Measurements from ENCODE around the gene CPA4.
A peak's percentile ranks its signal among the peaks of the same experiment; 100 is the strongest.

Gene CPA4

DNA sequence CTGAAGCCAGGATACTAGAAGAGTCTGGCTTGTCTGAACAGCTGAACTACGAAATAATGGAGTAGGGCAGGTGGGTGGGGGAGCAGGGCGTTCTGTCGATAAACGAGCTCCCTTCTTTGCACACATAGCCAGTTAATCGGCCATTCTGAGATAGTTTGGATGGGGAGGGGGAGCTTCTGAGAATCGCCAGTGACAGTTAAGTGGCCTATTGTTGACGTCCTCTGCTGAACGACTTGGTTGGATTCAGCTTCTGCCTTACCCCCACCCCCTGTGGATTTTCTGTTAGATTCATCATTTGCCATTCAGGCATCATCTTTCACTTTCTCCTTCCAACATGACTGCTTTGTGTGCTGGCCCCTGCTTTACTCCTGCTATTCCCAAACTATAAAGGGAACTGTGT, 52.2 kb downstream of the CPA4 start:
- DNase-seq (ENCODE audit: low spot score) = no peak

DNA sequence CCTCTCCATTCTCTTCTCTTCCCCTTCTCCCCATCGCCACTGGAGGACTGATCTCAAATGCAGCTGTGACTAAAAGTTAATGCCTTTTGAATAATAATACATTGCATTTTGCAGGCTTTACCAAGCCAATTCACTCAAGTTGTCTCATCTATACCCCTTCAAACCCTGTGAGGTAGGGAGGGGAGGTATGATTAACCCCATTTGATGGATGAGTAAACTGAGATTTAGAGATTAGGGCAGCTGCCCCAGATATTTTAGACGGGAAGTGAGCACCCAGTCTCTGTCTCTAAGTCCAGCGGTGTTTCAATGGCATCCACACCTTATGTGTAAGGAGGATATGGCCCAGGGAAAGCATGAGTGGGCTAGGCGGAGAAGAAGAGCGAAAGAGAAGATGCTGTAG, 52.8 kb downstream of the CPA4 start:
- no peak for DNase-seq (ENCODE audit: low spot score)

DNA sequence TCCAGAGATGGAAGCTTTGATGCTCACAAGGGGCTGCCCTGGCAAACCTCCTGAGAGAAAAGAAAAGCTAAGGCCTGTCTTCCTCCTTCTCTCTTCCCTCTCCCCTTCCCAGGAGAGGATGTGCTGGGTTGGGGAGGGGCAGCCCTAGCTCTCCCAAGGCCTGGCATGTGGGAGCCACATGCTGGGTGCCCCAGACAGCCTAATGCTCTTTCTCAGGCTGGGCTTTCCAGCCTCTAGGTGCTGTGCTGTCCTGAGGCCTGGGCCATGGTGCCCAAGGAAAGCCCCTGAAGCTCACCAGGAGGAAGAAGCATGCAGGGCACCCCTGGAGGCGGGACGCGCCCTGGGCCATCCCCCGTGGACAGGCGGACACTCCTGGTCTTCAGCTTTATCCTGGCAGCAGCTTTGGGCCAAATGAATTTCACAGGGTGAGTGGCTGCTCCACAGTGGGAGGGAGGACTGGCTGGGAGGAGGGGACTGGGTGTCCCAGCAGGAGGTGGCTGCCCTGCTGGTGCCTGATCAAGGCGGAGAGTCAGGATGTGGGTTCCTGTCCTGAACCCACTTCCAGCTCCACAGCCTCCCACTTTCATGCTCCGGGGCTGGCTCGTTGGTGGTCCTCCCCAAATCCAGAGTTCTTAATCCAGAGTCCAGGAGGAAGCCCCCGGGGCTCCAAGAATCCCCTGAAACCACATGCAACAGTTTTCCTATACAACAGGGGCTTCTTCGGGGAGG, 53.4 kb downstream of the CPA4 start:
- DNase-seq (ENCODE audit: low spot score) = no peak

DNA sequence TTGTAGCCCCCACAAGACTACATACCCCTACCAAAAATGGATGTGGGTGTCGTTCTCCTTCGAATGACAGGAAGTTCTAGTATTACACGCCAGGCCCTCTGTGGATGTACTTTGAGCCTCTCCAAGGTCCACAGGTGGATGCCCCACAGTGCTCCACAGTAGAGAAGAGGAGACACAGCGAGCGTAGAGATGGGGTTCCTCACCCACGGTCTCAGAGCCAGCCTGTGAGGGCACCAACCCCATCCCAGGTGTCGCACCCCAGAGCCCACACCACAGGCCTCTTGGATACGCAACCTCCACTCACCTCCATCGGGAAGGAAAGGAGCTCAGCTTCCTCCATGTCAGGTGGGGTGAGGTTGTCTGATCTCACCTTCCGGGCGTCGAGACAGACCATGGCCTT, 54.0 kb downstream of the CPA4 start:
- DNase-seq (ENCODE audit: low spot score) = no peak

DNA sequence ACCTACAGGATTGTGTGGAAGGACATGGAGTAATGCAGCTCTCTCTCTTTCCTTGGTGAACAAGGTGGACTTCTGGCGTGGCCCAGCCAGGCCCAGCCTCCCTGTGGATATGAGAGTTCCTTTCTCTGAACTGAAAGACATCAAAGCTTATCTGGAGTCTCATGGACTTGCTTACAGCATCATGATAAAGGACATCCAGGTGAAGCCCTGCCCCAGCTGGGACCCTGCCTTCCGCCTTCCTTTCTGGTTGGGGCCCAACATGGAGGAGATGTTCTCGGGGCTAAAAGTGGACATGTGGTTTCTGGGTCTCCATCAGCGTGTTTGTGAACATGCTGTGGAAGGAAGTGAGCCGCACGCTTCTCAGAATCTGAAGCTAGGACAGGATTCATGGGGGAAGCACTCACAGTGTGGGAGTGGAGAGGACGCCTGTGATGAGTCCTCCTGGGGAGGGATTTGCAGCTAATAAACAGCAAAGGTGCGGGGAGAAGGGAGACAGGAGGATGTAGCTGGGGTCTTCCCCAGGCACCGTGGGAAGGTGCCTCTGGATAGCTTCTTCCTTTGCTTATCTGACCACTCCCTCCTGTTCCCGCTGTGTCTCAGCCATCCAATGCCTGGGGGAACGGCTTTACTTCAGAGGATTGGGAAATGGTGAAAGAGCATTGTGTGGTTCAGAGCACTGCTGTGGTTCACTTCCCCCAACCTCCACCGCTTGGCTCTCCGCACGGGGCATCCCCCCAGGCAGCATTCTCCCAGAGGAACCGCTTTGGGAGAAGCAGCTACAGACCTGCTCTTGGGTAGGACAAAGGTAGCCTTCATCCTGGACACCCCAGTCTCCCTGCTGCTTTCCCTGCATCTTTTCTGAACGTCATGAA, 57.2 kb downstream of the CPA4 start:
- no peak for DNase-seq (ENCODE audit: low spot score)

DNA sequence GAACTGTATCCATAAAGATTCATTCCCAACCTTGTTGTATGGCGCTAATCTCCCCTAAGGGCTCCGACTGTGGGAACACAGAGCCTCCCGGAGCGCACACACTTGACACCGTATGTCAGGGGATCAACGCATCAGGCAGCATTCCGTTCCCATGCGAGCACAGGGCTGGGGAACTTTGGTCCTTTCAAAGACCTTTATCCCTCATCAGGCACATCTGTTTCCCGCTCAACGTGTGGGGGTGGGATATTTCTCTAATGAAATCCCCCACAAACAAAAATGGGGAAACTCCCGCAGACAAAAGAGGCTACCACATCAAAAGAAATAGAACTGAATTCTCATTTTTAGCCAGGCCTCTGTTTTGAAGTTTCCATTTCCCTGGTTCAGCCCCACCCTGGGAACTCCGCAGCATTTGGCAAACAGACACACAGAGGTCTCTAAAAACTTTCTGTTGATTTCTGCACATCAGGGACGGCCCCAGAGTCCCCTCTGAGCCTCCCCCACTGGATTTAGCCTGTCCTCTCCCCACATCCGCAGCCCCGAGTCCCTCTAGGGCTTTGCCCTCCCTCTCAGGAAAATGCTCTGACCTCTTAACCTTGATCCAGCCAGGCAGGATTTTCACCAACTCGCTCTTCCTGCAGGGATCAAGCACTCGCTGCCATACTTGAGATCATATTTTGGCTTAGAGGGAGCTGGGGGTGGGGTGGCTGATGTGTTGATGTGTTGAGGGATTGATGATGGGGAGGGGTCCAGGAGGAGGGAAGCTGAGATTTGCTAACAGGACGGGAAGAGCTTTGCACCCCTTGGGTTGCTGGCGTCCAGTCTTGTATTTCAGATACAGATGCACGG, 58.2 kb downstream of the CPA4 start:
- DNase-seq (ENCODE audit: low spot score) = no peak

DNA sequence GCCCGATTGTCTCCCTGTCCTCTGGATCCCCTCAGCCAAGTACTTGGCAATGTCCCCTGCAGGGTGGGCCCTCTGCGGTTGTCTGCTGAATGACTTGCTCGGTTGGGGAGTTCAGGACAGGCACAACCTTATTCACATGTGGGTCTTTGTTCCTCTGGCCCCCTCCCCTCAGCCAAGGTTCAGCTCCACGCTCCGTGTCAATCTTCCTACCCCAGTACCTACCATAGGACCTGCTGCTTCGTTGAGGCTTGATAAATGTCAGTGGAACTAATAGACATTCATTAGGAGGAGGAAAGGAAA, 58.8 kb downstream of the CPA4 start:
- DNase-seq (ENCODE audit: low spot score) = no peak

DNA sequence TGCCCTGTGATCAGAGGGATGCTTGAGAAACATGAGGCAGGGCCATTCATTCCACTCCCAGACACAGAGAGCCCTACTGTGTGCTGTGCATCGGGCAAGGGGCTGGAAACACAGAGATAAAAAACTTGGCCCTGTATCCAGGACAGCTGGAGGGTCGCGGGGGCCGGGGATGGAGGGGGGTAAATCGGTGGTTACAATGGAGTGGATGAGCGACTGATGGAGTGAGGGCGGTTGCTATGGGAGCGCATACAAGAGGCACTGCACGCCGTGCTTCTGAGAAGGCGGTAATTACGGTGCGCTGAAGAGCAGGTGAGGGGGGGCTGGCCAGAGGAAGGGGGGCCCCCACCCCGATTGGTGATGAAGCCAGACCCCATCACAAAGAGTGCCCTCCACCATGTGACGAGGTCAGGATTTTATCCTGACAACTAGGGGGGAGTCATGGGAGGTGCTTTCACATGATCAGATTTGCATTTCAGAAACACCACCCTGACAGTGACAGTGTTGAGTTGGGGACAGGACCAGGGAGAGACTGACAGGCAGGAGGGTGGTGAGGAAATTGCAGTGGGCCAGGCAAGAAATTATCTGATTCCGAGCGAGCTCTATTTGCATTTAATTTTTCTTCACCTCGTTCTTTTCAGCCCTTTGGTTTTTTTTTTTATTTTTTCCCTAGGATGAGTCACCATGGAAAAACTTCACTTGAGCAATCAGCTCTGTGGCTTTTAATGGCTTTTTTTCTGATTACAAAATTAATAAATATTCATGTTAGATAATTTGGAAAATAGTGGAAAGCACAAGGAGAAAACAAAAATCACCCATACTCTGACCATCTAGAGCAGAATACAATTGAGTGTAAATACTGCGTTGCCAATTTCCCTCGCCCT, 59.5 kb downstream of the CPA4 start:
- peak; percentile 45 for DNase-seq (ENCODE audit: low spot score)

DNA sequence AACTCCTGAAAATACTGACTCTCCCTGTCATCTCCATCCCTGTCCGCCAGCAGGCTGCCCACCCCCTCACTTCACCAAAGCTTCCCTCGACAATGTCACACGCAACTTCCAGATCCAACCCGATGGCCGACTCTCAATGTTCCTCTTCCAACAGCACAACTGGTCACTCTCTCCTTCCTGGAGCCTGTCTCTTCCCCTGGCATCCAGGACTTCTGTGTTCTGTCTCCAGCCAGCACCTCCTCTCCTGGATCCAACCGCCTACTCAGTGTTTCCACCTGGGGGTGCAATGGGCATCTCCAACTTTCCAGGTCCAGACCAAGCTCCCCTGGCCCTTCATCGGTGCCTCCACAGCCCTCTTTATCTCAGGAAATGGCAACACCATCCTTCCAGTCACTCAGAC, 60.2 kb downstream of the CPA4 start:
- no peak for DNase-seq (ENCODE audit: low spot score)

DNA sequence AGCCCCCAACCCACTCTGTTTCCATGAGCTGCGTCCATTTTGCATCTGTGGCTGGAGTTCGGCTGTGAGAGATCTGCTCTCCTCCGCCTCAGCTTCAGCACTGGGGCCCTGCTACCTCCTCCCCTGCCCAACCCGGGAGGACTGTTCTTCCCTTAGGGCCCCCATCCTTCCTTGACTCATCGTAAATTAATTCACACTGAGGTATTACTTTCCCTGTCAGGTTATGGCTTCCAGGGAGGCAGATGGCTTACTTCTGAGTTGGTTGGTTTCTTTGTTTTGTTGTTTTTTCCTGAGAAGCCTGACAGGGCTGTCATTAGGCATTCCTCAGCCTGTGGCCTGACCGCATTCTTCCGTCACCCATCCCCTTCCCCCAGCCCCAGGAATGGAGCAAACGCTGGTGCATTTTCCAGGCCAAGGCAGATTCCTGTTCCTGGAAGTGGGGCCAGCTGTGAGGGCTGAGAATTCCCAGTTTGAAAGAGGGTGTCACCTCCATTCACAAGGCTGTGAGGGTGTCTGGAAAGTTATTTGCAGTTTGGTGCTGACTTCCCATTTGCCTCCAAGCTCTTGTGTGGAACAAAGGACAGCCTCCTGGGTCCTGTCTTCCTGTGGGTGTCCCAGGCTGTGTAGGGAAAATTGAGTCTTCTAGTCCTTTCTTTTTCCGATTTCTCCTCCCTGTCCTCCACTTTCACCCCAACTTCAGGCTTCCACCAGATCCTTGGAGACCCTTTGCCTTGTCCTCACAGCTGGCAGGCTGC, 63.3 kb downstream of the CPA4 start:
- no peak for DNase-seq (ENCODE audit: low spot score)

DNA sequence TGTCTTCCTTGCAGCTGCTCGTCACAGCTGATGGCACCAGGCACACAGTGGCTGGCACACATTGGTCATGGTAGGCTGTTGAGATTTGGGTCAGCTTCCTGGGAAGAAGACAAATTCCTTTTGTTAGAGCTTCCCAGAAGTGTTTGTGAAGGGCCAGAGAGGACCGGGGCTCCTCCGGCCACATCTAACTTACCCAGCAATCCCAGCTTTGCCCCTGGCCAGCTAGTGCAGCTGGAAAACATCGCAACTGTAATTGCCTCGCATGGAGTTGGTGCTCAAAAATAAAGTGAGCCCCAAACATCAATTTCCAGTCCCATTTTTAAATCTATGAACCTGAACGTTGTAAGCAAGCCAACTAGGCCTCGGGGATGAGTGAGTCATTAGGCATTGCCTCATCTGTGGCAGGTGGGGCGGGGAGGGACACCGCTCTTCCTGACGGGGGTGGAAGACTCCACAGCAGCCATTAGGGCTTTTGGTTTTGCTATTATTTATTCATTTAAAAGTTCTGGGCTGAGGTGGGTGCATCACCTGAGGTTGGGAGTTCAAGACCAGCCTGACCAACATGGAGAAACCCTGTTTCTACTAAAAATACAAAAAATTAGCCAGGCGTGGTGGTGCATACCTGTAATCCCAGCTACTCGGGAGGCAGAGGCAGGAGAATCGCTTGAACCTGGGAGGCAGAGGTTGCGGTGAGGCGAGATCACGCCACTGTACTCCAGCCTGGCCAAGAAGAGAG, 64.1 kb downstream of the CPA4 start:
- DNase-seq (ENCODE audit: low spot score) = peak; percentile 63

DNA sequence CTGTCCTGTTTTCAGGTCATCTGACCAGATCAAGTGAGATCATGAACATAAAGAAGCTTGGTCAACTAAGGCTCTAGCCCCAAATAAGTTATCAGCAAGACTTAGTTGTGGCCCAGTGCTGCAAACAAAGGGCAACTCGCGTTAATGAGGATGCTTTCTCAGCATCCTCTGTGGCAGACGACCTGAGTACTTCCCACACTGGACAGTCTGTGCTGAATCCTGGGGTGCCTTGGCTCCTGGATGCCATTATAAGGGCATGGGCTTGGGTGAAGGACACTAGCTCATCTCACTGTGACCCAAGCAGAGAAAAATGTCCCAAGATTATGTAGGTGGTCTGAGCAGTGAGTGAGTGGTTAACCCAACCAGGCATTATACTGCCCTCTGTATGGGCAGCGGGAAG, 65.5 kb downstream of the CPA4 start:
- DNase-seq (ENCODE audit: low spot score) = no peak

DNA sequence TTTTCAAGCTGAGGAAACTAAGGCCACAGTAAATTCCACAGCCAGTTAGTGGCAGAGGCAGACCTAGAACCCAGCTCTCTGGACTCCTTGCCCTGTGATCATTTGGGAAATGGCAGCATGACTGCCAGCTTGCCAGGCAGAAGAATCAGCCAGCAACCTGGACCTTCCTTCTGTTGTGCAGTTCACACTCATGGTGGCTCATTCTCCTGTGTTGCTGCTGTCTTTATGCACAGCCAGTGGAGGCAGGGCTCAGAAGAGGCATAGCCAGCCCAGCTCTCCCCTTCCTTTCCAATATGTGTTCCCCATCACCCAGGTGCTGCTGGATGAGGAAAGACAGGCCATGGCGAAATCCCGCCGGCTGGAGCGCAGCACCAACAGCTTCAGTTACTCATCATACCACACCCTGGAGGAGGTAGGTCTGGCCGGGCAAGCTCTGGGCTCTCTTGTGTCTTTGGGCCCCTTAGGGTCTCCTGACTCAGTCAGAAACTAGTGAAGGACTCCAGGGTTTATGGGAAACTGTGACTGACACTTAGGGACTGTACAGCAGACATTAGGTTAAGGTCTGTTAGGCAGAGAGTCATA, 66.4 kb downstream of the CPA4 start:
- DNase-seq (ENCODE audit: low spot score) = no peak

DNA sequence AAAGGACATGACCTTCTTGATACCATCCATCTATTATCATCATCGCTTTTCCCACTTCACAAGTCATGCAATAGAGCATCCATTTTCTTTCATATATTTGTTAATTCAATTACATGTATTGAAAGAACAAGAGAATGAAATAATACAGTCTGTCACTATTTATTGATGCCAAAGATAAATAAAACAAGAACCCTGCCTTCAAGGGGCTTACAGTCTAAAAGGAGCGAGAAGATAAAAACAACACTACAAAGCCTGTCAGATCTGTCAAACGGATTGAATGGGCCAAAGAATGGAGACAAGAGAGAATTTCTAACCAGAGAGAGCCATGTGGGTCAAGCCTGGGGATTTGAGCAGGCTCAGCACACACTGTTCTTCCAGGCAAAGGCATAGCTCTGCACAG, 67.6 kb downstream of the CPA4 start:
- DNase-seq (ENCODE audit: low spot score) = no peak

DNA sequence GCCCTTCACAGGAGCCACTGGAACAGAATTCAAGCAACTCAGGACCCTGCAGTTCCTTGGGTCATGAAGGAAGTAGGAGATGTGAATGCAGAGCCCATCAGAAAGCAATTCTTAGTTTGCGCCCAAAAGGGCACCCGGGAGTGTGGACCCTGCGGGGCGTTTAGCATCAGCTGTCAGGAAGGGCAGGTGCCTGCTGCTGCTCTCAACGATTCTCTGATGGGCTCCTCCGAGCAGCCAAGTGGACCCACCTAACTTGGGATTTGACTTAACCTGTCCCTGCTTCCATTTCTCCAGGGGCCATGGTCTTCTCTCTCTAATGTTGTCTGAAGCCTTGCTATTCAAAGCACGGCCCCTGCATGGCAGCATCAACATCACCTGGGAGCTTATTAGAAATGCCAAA, 68.7 kb downstream of the CPA4 start:
- DNase-seq (ENCODE audit: low spot score) = no peak

DNA sequence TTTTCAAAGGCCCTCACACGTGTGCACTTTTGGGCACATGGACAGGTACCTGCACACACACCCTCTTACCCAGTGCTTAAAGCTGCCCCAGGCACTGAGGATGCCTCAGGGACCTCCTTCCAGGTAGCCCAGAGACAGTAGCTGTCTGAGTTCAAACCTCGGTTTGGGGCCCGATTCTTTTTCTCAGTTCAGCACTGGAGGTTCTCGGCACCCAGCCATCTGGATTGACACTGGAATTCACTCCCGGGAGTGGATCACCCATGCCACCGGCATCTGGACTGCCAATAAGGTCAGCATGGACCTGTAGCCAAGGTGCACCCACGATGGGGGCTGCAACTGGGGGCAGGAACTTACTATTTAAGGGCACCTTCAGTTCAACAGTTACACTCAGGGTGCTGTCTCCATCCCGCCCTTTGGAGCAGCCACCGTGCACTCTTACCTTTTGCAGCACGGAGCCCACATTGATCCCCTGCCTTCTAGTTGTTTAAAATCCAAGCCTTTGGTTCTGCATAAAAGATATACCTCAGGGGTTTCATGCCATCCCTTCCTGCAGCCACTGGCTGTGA, 69.4 kb downstream of the CPA4 start:
- no peak for DNase-seq (ENCODE audit: low spot score)

DNA sequence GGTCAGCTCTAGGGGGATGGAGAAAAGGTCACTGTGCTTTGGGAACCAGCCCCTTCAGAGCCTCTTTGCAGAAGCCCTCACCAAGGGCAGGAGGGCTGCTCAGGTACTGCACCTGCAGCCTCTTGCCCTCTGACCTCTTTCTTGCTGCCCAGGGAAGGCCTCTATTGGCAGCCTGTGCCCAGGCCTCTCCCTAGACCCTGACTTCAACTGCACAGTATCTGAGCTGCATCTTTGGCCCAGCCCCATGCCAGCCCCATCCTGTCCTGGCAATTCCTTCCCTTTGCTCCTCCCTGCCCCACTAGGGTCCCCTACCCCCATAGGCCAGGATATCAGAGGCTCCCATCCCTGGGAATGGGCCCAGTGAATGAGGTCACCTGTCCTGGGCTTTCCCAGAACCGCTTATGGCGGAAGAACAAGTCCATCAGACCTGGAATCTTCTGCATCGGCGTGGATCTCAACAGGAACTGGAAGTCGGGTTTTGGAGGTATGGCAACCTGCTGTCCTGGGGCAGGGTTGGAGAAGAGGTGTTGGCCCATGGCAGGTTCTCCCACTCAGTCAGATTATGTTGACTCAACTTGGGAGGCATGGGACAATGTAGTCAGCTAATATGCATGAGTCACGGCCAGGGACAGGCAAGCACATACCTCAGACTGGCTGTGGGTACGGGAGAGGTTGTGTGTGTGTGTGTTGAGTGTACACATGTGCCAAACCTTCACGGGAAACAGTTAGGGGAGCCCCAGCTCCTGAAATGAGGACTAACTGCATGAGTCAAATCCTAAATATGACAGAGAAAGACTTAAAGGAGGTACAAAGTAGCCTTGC, 70.3 kb downstream of the CPA4 start:
- no peak for DNase-seq (ENCODE audit: low spot score)

DNA sequence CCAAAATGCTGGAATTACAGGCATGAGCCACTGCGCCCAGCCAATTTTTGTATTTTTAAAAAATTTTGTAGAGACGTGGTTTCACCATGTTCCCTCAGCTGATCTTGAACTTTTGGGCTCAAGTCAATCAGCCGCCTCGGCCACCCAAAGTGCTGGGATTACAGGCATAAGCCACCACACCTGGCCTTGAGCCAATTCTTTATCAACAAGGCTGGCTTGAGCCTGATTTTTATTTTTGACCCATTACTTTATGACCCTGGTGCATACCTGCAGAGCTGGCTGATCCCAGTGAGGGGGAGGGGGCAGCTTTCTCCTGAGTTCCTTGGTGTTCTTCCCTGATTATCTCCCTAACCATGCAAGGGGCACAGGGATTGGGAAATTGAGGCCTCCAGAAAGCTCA, 71.5 kb downstream of the CPA4 start:
- no peak for DNase-seq (ENCODE audit: low spot score)

DNA sequence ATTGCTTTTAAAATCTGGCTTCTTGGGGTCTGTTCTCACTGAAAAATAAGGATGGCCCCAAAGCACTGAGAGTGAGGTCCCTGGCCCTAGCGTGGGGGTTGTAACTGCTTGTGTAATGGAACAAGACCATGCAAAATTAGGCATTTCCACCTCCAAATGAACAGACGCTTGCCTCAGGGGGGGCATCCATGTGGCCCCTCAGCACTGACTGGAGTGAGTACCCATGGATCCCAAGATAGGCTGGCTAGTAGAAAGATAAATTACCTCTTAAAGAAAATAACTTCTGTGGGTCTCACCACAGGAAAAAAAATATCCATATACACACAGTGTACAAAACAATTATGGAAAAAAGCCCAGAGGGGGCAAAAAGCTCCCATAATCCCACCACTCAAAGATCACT, 72.1 kb downstream of the CPA4 start:
- DNase-seq (ENCODE audit: low spot score) = no peak
